GM19372 (cell line): Measurements from ENCODE around the gene CUEDC1.
A peak's percentile ranks its signal among the peaks of the same experiment; 100 is the strongest.

Source experiments
- ATAC-seq: cut with Tn5 transposase; IDR thresholded peaks from one replicate; pipeline ENCODE4 v1.9.1; 2021; ENCODE audit warnings: mild to moderate bottlenecking, low read depth, moderate library complexity; ENCODE audit not compliant: unreplicated experiment

Gene CUEDC1

GRCh38 chr17:57866723-57867122, 88.5 kb downstream of the CUEDC1 start:
- no peak for ATAC-seq

- ATAC-seq = no peak
Observed at GRCh38 chr17:57866319-57866718, 88.9 kb downstream of the CUEDC1 start.

- no peak for ATAC-seq
Observed at GRCh38 chr17:57864273-57864672, 90.9 kb downstream of the CUEDC1 start.

GRCh38 chr17:57862694-57863667, 92.2 kb downstream of the CUEDC1 start:
- no peak for ATAC-seq

- ATAC-seq = no peak
Observed at GRCh38 chr17:57861790-57862693, 93.2 kb downstream of the CUEDC1 start.

GRCh38 chr17:57861000-57861789, 94.0 kb downstream of the CUEDC1 start:
- ATAC-seq = no peak

- no peak for ATAC-seq
Observed at GRCh38 chr17:57860414-57860999, 94.7 kb downstream of the CUEDC1 start.

- no peak for ATAC-seq
Observed at GRCh38 chr17:57859601-57860413, 95.4 kb downstream of the CUEDC1 start.

- ATAC-seq = no peak
Observed at GRCh38 chr17:57858838-57859237, 96.4 kb downstream of the CUEDC1 start.

GRCh38 chr17:57856792-57857620, 98.2 kb downstream of the CUEDC1 start:
- no peak for ATAC-seq

- ATAC-seq = no peak
Observed at GRCh38 chr17:57855391-57856035, 99.7 kb downstream of the CUEDC1 start.

GRCh38 chr17:57853695-57854094, 101.5 kb downstream of the CUEDC1 start:
- ATAC-seq = no peak

GRCh38 chr17:57852955-57853328, 102.3 kb downstream of the CUEDC1 start:
- ATAC-seq = no peak

GRCh38 chr17:57852092-57852954, 102.9 kb downstream of the CUEDC1 start:
- ATAC-seq = no peak

GRCh38 chr17:57849874-57850754, 105.1 kb downstream of the CUEDC1 start, which contains the start of gene MRPS23:
Gene MRPS23, minus strand, starts transcription at chr17:57850044. Its CDS starts 34 bp downstream, at chr17:57850010.
- peak; percentile 91 for ATAC-seq
